RKO (cell line): ENCODE results near the gene GYPC.
"Not testable (repeated sequence)": the region's sequence is repeated elsewhere in the genome, so short reads cannot be mapped to it uniquely, and the experiment has no call there.

Source experiments
- DNase-seq: peaks from one replicate; pipeline ENCODE4 v3.0.0-alpha.2; 2016; ENCODE audit warnings: low spot score

Gene GYPC

GRCh38 chr2:126699716-126700581 is 44.0 kb downstream of the GYPC start:
- DNase-seq = no peak

- no peak for DNase-seq
These were observed 44.7 kb downstream of the GYPC start for GRCh38 chr2:126700677-126701076.

GRCh38 chr2:126703311-126703710 is 47.4 kb downstream of the GYPC start:
- DNase-seq = no peak

- DNase-seq = no peak
These were observed 48.6 kb downstream of the GYPC start for GRCh38 chr2:126704434-126705160.

GRCh38 chr2:126707191-126707590 is 51.2 kb downstream of the GYPC start:
- no peak for DNase-seq

GRCh38 chr2:126707941-126708340 is 52.0 kb downstream of the GYPC start:
- DNase-seq = no peak

GRCh38 chr2:126714191-126714965 is 58.4 kb downstream of the GYPC start:
- DNase-seq = no peak

- no peak for DNase-seq
These were observed 59.2 kb downstream of the GYPC start for GRCh38 chr2:126715111-126715510.

- no peak for DNase-seq
These were observed 59.8 kb downstream of the GYPC start for GRCh38 chr2:126715576-126716406.

- not testable (repeated sequence) for DNase-seq
These were observed 61.3 kb downstream of the GYPC start for GRCh38 chr2:126717277-126717676.

GRCh38 chr2:126717928-126718327 is 62.0 kb downstream of the GYPC start:
- DNase-seq = no peak

- DNase-seq = no peak
These were observed 63.4 kb downstream of the GYPC start for GRCh38 chr2:126719191-126719832.

- no peak for DNase-seq
These were observed 63.9 kb downstream of the GYPC start for GRCh38 chr2:126719833-126720351.

- no peak for DNase-seq
These were observed 64.7 kb downstream of the GYPC start for GRCh38 chr2:126720638-126721037.

- DNase-seq = no peak
These were observed 66.1 kb downstream of the GYPC start for GRCh38 chr2:126722081-126722480.

GRCh38 chr2:126722546-126722945 is 66.6 kb downstream of the GYPC start:
- DNase-seq = no peak

- no peak for DNase-seq
These were observed 67.4 kb downstream of the GYPC start for GRCh38 chr2:126723281-126723815.

- no peak for DNase-seq
These were observed 69.6 kb downstream of the GYPC start for GRCh38 chr2:126725580-126725979.

- no peak for DNase-seq
These were observed 73.9 kb downstream of the GYPC start for GRCh38 chr2:126729896-126730295.

- DNase-seq = no peak
These were observed 74.7 kb downstream of the GYPC start for GRCh38 chr2:126730655-126731054.

- no peak for DNase-seq
These were observed 75.4 kb downstream of the GYPC start for GRCh38 chr2:126731353-126731752.
